Mesenchymal stem cell (in vitro differentiated cells and primary cell): ENCODE data around the gene GPATCH4.
"Not testable (repeated sequence)": the region's sequence is repeated elsewhere in the genome, so short reads cannot be mapped to it uniquely, and the experiment has no call there.

Experiments used
- DNase-seq: peaks from one replicate; pipeline ENCODE4 v3.0.0-alpha.2; 2013
- H2AFZ ChIP-seq: one replicate; pipeline ENCODE4 v1.6.1; 2013; ENCODE audit warnings: low read depth, mild to moderate bottlenecking, control low read depth, inconsistent platforms, low read length, moderate library complexity
- H2AK5ac ChIP-seq: 2 replicates; pipeline ENCODE4 v1.6.1; 2013; ENCODE audit warnings: low read length, moderate library complexity, mild to moderate bottlenecking, inconsistent platforms; ENCODE audit not compliant: severe bottlenecking
- H2BK120ac ChIP-seq: one replicate; pipeline ENCODE4 v1.6.1; 2013; ENCODE audit warnings: low read depth, mild to moderate bottlenecking, inconsistent platforms, low read length, moderate library complexity
- H2BK12ac ChIP-seq, 2 experiments: one replicate each; pipeline ENCODE4 v1.6.1; 2013; ENCODE audit warnings: inconsistent platforms in 2 of 2, low read length in 2 of 2, mild to moderate bottlenecking in 2 of 2, moderate library complexity in 2 of 2, control low read depth in 1 of 2
- H2BK15ac ChIP-seq: one replicate; pipeline ENCODE4 v1.6.1; 2013; ENCODE audit warnings: mild to moderate bottlenecking, low read depth, inconsistent platforms; ENCODE audit not compliant: poor library complexity, severe bottlenecking
- H2BK5ac ChIP-seq: 2 replicates; pipeline ENCODE4 v1.6.1; 2013; ENCODE audit warnings: low read depth, mild to moderate bottlenecking, low read length, control low read depth, inconsistent platforms; ENCODE audit not compliant: poor library complexity, severe bottlenecking
- H3K14ac ChIP-seq, 2 experiments: one replicate each; pipeline ENCODE4 v1.6.1; 2013; ENCODE audit warnings: inconsistent platforms in 2 of 2, low read length in 2 of 2, control low read depth in 1 of 2, mild to moderate bottlenecking in 1 of 2, moderate library complexity in 1 of 2
- H3K18ac ChIP-seq, 2 experiments: one replicate each; pipeline ENCODE4 v1.6.1; 2013; ENCODE audit warnings: inconsistent platforms in 2 of 2, low read length in 2 of 2, control low read depth in 1 of 2, low read depth in 1 of 2, mild to moderate bottlenecking in 1 of 2
- H3K23ac ChIP-seq, 2 experiments: one replicate each; pipeline ENCODE4 v1.6.1; 2013; ENCODE audit warnings: inconsistent platforms in 2 of 2, low read length in 2 of 2, mild to moderate bottlenecking in 2 of 2, moderate library complexity in 2 of 2, control low read depth in 1 of 2
- H3K27ac ChIP-seq: 2 replicates; pipeline ENCODE4 v1.5.1; 2013; ENCODE audit warnings: mild to moderate bottlenecking, moderate library complexity, low read length, control low read depth, inconsistent platforms; ENCODE audit not compliant: poor library complexity, severe bottlenecking
- H3K27me3 ChIP-seq, 2 experiments: 2 replicates each; pipeline versions ENCODE4 v1.6.1 to v1.7.0; 2013; ENCODE audit warnings: low read length in 2 of 2, mild to moderate bottlenecking in 2 of 2, moderate library complexity in 2 of 2, control low read depth in 1 of 2, inconsistent platforms in 1 of 2; ENCODE audit not compliant: control insufficient read depth in 1 of 2, insufficient read depth in 1 of 2
- H3K36me3 ChIP-seq, 2 experiments: 2 replicates each; pipeline versions ENCODE4 v1.6.1 to v1.7.0; 2013; ENCODE audit warnings: low read length in 2 of 2, control low read depth in 1 of 2, inconsistent platforms in 1 of 2, low read depth in 1 of 2, mild to moderate bottlenecking in 1 of 2; ENCODE audit not compliant: insufficient read depth in 2 of 2, control insufficient read depth in 1 of 2
- H3K4ac ChIP-seq, 2 experiments: one replicate each; pipeline ENCODE4 v1.6.1; 2013; ENCODE audit warnings: inconsistent platforms in 2 of 2, low read length in 2 of 2, mild to moderate bottlenecking in 2 of 2, moderate library complexity in 2 of 2, control low read depth in 1 of 2, low read depth in 1 of 2
- H3K4me1 ChIP-seq: 2 replicates; pipeline ENCODE4 v1.6.1; 2013; ENCODE audit warnings: low read depth, low read length, control low read depth; ENCODE audit not compliant: control insufficient read depth, insufficient read depth
- H3K4me2 ChIP-seq: 2 replicates; pipeline ENCODE4 v1.6.1; 2013; ENCODE audit warnings: low read length, mild to moderate bottlenecking, inconsistent platforms; ENCODE audit not compliant: poor library complexity, severe bottlenecking
- H3K4me3 ChIP-seq, 2 experiments: 2 replicates each; pipeline versions ENCODE4 v1.5.1 to v1.7.0; 2013; ENCODE audit warnings: low read length in 2 of 2, mild to moderate bottlenecking in 2 of 2, control low read depth in 1 of 2, low read depth in 1 of 2; ENCODE audit not compliant: insufficient read depth in 1 of 2
- H3K79me1 ChIP-seq: replicated peaks from 2 replicates; pipeline ENCODE4 v1.6.1; 2013; ENCODE audit warnings: mild to moderate bottlenecking, control low read depth, low read length, inconsistent platforms; ENCODE audit not compliant: poor library complexity, severe bottlenecking
- H3K9ac ChIP-seq: 2 replicates; pipeline ENCODE4 v1.7.0; 2013; ENCODE audit warnings: mild to moderate bottlenecking, low read length, moderate library complexity
- H3K9me3 ChIP-seq: 2 replicates; pipeline ENCODE4 v1.7.0; 2013; ENCODE audit warnings: mild to moderate bottlenecking, low read length; ENCODE audit not compliant: control insufficient read depth
- H4K8ac ChIP-seq: one replicate; pipeline ENCODE4 v1.6.1; 2013; ENCODE audit warnings: inconsistent platforms, mild to moderate bottlenecking, low read length, moderate library complexity
- H4K91ac ChIP-seq: one replicate; pipeline ENCODE4 v1.6.1; 2013; ENCODE audit warnings: mild to moderate bottlenecking, low read length, inconsistent platforms
- WGBS: methylation state at CpG from one replicate; pipeline ENCODE4 v1.1.7; 2013; ENCODE audit warnings: mixed read lengths; 5-methylcytosine and 5-hydroxymethylcytosine counted together

GPATCH4 gene

DNA sequence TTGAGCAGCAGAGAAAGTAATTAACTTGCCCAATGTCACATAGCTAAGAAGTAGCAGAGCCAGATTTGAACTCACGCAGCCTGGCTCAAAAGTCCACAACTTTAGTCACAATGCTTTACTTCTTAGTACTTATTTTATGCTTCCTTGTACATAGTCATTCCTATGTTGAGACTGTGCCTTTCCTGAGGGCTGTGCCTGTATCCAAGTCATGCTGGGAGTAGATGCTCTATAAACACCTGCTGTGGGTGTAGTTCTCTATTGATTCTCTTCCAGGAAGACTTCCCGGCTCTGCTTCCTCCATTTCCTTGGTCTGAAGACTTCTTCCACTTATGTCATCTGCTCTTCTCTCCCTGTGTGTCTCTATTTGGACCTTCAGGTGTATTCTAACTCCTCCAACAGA, 45.6 kb downstream of the GPATCH4 start:
- no peak overlapping the region for H2AK5ac ChIP-seq
- no peak overlapping the region for H3K4me2 ChIP-seq
- H2BK12ac ChIP-seq, result no peak overlapping the region
- H3K36me3 ChIP-seq, result peaks cover 2 to 9% of the 10 kb centered on the region in 2 experiments
- no peaks in the 10 kb centered on the region for H3K9me3 ChIP-seq
- H3K4me3 ChIP-seq, result no peak overlapping the region
- H2BK5ac ChIP-seq, result no peak overlapping the region
- no peak overlapping the region for H2BK120ac ChIP-seq
- H3K14ac ChIP-seq, result no peak overlapping the region
- H3K79me1 ChIP-seq, result no peaks in the 10 kb centered on the region
- no peak overlapping the region for H3K27ac ChIP-seq
- H3K27me3 ChIP-seq, result no peaks in the 10 kb centered on the region
- H3K23ac ChIP-seq, result no peak overlapping the region
- H3K4me1 ChIP-seq, result peaks cover 10% of the 10 kb centered on the region
- no peak overlapping the region for H4K91ac ChIP-seq
- no peak overlapping the region for H4K8ac ChIP-seq
- no peak overlapping the region for H3K4ac ChIP-seq
- 43% methylated on average over 2 of the region's 2 CpGs for WGBS
- no peak overlapping the region for H2BK15ac ChIP-seq
- DNase-seq, result no peak
- H2AFZ ChIP-seq, result no peak overlapping the region
- H3K9ac ChIP-seq, result no peak overlapping the region
- H3K18ac ChIP-seq, result no peak overlapping the region

DNA sequence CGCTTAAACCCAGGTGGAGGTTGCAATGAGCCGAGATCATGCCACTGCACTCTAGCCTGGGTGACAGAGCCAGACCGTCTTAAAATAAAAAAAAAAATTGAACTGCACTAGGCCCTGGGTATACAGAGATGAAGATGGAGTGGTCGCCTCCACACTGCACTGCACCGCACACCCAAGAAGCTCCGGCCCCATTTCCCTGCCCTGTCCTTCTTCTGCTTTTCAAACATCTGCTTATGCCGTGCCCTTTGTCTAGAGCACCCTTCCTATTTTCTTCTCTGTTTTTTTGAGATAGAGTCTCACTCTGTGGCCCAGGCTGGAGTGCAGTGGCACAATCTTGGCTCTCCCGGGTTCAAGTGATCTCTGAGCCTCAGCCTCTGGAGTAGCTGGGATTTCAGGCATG, 46.3 kb downstream of the GPATCH4 start:
- WGBS, result 86% methylated on average over 8 of the region's 8 CpGs
- no peak overlapping the region for H3K4me2 ChIP-seq
- no peak overlapping the region for H3K4ac ChIP-seq

DNA sequence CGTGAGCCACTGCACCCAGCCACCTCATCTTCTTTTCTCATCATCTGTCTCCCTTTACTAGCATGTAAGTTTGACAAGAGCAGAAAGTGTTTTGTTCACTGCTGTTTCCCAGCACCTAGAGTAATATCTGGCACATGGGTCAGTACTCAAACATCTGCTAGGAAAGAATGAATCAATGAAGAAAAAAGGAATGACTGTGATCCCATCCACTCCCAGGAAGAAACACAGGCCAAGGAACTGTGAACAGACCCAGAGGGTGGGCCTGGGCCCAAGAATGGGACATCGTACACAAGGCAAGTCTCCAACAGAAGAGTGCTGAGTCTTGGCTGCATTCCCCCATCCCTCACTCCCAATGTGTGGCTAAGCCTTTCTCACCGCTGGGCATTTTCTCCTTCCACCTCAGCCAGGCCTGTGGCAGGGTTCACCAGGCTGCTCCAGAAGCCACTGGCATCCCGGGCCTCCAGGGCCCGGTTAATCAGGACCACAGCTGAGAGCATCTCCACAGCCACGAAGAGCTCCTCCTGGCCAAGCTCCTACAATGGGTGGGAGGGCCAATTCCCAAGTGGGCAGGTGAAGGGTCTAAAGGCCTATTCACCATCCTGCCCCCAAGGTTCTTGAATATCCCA, 47.3 kb downstream of the GPATCH4 start:
- no peak overlapping the region for H4K8ac ChIP-seq
- no peak overlapping the region for H3K18ac ChIP-seq
- no peaks in the 10 kb centered on the region for H3K9me3 ChIP-seq
- H3K4ac ChIP-seq, result no peak overlapping the region
- H3K36me3 ChIP-seq, result peaks cover 2 to 8% of the 10 kb centered on the region in 2 experiments
- H2AFZ ChIP-seq, result no peak overlapping the region
- H3K79me1 ChIP-seq, result no peaks in the 10 kb centered on the region
- H3K27me3 ChIP-seq, result no peaks in the 10 kb centered on the region
- no peak overlapping the region for H2BK12ac ChIP-seq
- 97% methylated on average over 6 of the region's 6 CpGs for WGBS
- H2BK5ac ChIP-seq, result no peak overlapping the region
- H3K14ac ChIP-seq, result no peak overlapping the region
- no peak overlapping the region for H3K4me3 ChIP-seq
- H3K27ac ChIP-seq, result no peak overlapping the region
- no peak overlapping the region for H3K23ac ChIP-seq
- H3K9ac ChIP-seq, result no peak overlapping the region
- no peak overlapping the region for H2BK120ac ChIP-seq
- peaks cover 10% of the 10 kb centered on the region for H3K4me1 ChIP-seq
- DNase-seq, result no peak
- no peak overlapping the region for H3K4me2 ChIP-seq
- no peak overlapping the region for H2AK5ac ChIP-seq
- H4K91ac ChIP-seq, result no peak overlapping the region
- H2BK15ac ChIP-seq, result no peak overlapping the region

More for the DNA sequence above, 46.3 kb downstream of the GPATCH4 start:
- no peak overlapping the region for H2BK15ac ChIP-seq
- H2AK5ac ChIP-seq, result no peak overlapping the region
- no peak overlapping the region for H3K9ac ChIP-seq
- no peak overlapping the region for H3K27ac ChIP-seq
- peaks cover 2 to 13% of the 10 kb centered on the region in 2 experiments for H3K36me3 ChIP-seq
- H3K79me1 ChIP-seq, result no peaks in the 10 kb centered on the region
- H4K91ac ChIP-seq, result no peak overlapping the region
- H4K8ac ChIP-seq, result no peak overlapping the region
- no peak overlapping the region for H3K23ac ChIP-seq
- no peak overlapping the region for H3K4me3 ChIP-seq
- no peak overlapping the region for H3K14ac ChIP-seq
- no peak overlapping the region for H3K18ac ChIP-seq
- peaks cover 10% of the 10 kb centered on the region for H3K4me1 ChIP-seq
- H2BK12ac ChIP-seq, result no peak overlapping the region
- H3K27me3 ChIP-seq, result no peaks in the 10 kb centered on the region
- H2AFZ ChIP-seq, result no peak overlapping the region
- no peak overlapping the region for H2BK5ac ChIP-seq
- no peak for DNase-seq
- no peaks in the 10 kb centered on the region for H3K9me3 ChIP-seq
- no peak overlapping the region for H2BK120ac ChIP-seq

- Histone ChIP-seq H3K36me3 (peaks cover 5 to 14% of the 10 kb centered on the region in 2 experiments), H3K4me1 (peaks cover 10% of the 10 kb centered on the region)
- H3K4me3 ChIP-seq, H2BK12ac ChIP-seq, H3K79me1 ChIP-seq, H3K27ac ChIP-seq, H2BK120ac ChIP-seq, H3K14ac ChIP-seq, H3K27me3 ChIP-seq, H2BK5ac ChIP-seq, H4K91ac ChIP-seq, H3K4ac ChIP-seq, H2AFZ ChIP-seq, H3K9me3 ChIP-seq, H2BK15ac ChIP-seq, H3K23ac ChIP-seq, H3K18ac ChIP-seq, H4K8ac ChIP-seq, H3K4me2 ChIP-seq, H2AK5ac ChIP-seq, H3K9ac ChIP-seq: not testable (repeated sequence)
- WGBS, result 98% methylated on average over 4 of the region's 4 CpGs
- peak; percentile 26 for DNase-seq
Observed at GRCh38 chr1:156552937-156553336, 48.3 kb downstream of the GPATCH4 start.
